Stimulated activated CD8-positive, alpha-beta memory T cell treated with anti-CD3 and anti-CD28 coated beads, Interleukin-4, amount 100 ng/mL, for 24 hours (primary cell): ENCODE data around the gene MAGI2.

Source experiments
- DNase-seq: peaks from one replicate; pipeline ENCODE4 v3.0.0-alpha.2; 2020; ENCODE audit warnings: low read depth

MAGI2 gene

GRCh38 chr7:79453558-79454360, at the start of gene MAGI2:
MAGI2 (minus strand) TSS chr7:79453667; CDS start chr7:79453320, 347 bp downstream.
- no peak for DNase-seq

GRCh38 chr7:79502151-79502550, 48.7 kb upstream of the MAGI2 start:
- no peak for DNase-seq

GRCh38 chr7:79500759-79501158, 47.3 kb upstream of the MAGI2 start:
- DNase-seq: no peak

GRCh38 chr7:79497728-79498127, 44.3 kb upstream of the MAGI2 start:
- no peak for DNase-seq

- no peak for DNase-seq
These were observed 42.2 kb upstream of the MAGI2 start for GRCh38 chr7:79495544-79496272.

GRCh38 chr7:79494046-79494445, 40.6 kb upstream of the MAGI2 start:
- DNase-seq: no peak

- no peak for DNase-seq
These were observed 35.9 kb upstream of the MAGI2 start for GRCh38 chr7:79489371-79489770.

GRCh38 chr7:79478386-79478785, 24.9 kb upstream of the MAGI2 start:
- no peak for DNase-seq

GRCh38 chr7:79475455-79475854, 22.0 kb upstream of the MAGI2 start:
- DNase-seq: no peak

GRCh38 chr7:79471699-79472098, 18.2 kb upstream of the MAGI2 start:
- DNase-seq: no peak

- DNase-seq: no peak
These were observed 17.8 kb upstream of the MAGI2 start for GRCh38 chr7:79471283-79471682.

GRCh38 chr7:79465551-79465950, 12.1 kb upstream of the MAGI2 start:
- no peak for DNase-seq

GRCh38 chr7:79464051-79464450, 10.6 kb upstream of the MAGI2 start:
- no peak for DNase-seq

GRCh38 chr7:79462390-79462789, 8.9 kb upstream of the MAGI2 start:
- no peak for DNase-seq

- DNase-seq: no peak
These were observed 8.2 kb upstream of the MAGI2 start for GRCh38 chr7:79461660-79462059.

GRCh38 chr7:79459381-79459780, 5.9 kb upstream of the MAGI2 start:
- DNase-seq: no peak

GRCh38 chr7:79458796-79459195, 5.3 kb upstream of the MAGI2 start:
- no peak for DNase-seq

- DNase-seq: no peak
These were observed 1.8 kb upstream of the MAGI2 start for GRCh38 chr7:79455173-79455790.

GRCh38 chr7:79454361-79454960, 994 bp upstream of the MAGI2 start:
- DNase-seq: no peak

GRCh38 chr7:79453266-79453557, 255 bp downstream of the MAGI2 start:
- no peak for DNase-seq

GRCh38 chr7:79452495-79453265, 787 bp downstream of the MAGI2 start:
- DNase-seq: no peak

- no peak for DNase-seq
These were observed 1.4 kb downstream of the MAGI2 start for GRCh38 chr7:79452032-79452494.
